ENCODE data around the gene NID1. TPM values are rescaled to one million over a fixed set of nuclear protein-coding genes. Genes with fewer than 3 reads are reported as not detected.

NID1 gene
- total and polyA plus RNA-seq, 9 of the 15 experiments (the other 6 are each of a cell fraction or from before 2014, with no cell fraction given): 0.22 TPM; not detected in 8

GRCh38 chr1:235999259-235999925 is 65.5 kb downstream of the NID1 start (continued):
- TF ChIP-seq ELK1 (CRISPR knock-in tag; IDR thresholded peaks at IDR 0.05) (no peak), PRDM10 (IDR thresholded peaks at IDR 0.05; ENCODE audit: partially characterized antibody) (no peak), U2AF2 (optimal IDR thresholded peaks at IDR 0.05; ENCODE audit: low read depth, low read length) (no peak), HCFC1 (IDR thresholded peaks at IDR 0.05; ENCODE audit: low read depth, low read length) (no peak), POLR2AphosphoS2 (IDR thresholded peaks at IDR 0.05; ENCODE audit: low read length) (no peak), ZKSCAN3 (CRISPR knock-in tag; IDR thresholded peaks at IDR 0.05) (no peak), E2F1 (CRISPR knock-in tag; IDR thresholded peaks at IDR 0.05) (no peak), PPARD (CRISPR knock-in tag; IDR thresholded peaks at IDR 0.05) (no peak), CHD2 (IDR thresholded peaks at IDR 0.05; ENCODE audit: low read depth, low read length) (no peak), ZNF280A (IDR thresholded peaks at IDR 0.05; ENCODE audit: low read depth, partially characterized antibody) (no peak), MAFG (tag; conservative IDR thresholded peaks at IDR 0.05) (no peak; the same call in 1 of the 2 replicates), ZZZ3 (IDR thresholded peaks at IDR 0.05) (no peak), CCAR2 (IDR thresholded peaks at IDR 0.05; ENCODE audit: low read depth, low read length) (no peak), ZNF584 (CRISPR knock-in tag; IDR thresholded peaks at IDR 0.05; ENCODE audit: low read depth) (peak; percentile 63; the same call in 1 of the 2 replicates), TFAP4 (CRISPR knock-in tag; IDR thresholded peaks at IDR 0.05; ENCODE audit: borderline replicate concordance) (no peak), PHB (CRISPR knock-in tag; IDR thresholded peaks at IDR 0.05) (no peak), FOXA1 (IDR thresholded peaks at IDR 0.05; ENCODE audit: borderline replicate concordance) (no peak), HOXB6 (CRISPR knock-in tag; IDR thresholded peaks at IDR 0.05; ENCODE audit: borderline replicate concordance) (no peak), BMI1 (IDR thresholded peaks at IDR 0.05; ENCODE audit: low read length) (no peak)

Measured in K562 (cell line).